Thoracic aorta (tissue), 2 donors: ENCODE data around the gene KIFAP3. TPM values are rescaled to one million over a fixed set of nuclear protein-coding genes. Genes with fewer than 3 reads are reported as not detected.
A peak's percentile ranks its signal among the peaks of the same experiment; 100 is the strongest.
"Not testable (repeated sequence)": the region's sequence is repeated elsewhere in the genome, so short reads cannot be mapped to it uniquely, and the experiment has no call there.

Experiments used
- ATAC-seq: fragments of 150-250 bp; one replicate; pipeline ENCODE4 v1.8.0; 2017; ENCODE audit warnings: low read depth; ENCODE audit not compliant: insufficient number of reproducible peaks, low FRiP score
- DNase-seq: peaks from one replicate; pipeline ENCODE4 v3.0.0-alpha.2; 2020; ENCODE audit warnings: low spot score
- H3K27ac ChIP-seq, 2 donors: fragments of 200-600 bp; sonication (generic); 1 replicate in 1 of 2; 2 replicates in 1 of 2; pipeline ENCODE4 v1.5.1; 2016; ENCODE audit warnings: mild to moderate bottlenecking in 2 of 2, moderate library complexity in 2 of 2
- H3K27me3 ChIP-seq: fragments of 200-600 bp; sonication (generic); replicated peaks from 2 replicates; pipeline ENCODE4 v1.6.0; 2016; ENCODE audit warnings: mild to moderate bottlenecking; ENCODE audit not compliant: insufficient read depth
- H3K36me3 ChIP-seq: fragments of 200-600 bp; sonication (generic); one replicate; pipeline ENCODE4 v1.5.1; 2016
- H3K4me1 ChIP-seq, 2 donors: fragments of 200-600 bp; sonication (generic); 1 replicate in 1 of 2; 2 replicates in 1 of 2; pipeline versions ENCODE4 v1.5.1 to v1.6.0; 2016; ENCODE audit warnings: low read depth in 2 of 2, mild to moderate bottlenecking in 1 of 2; ENCODE audit not compliant: control insufficient read depth in 1 of 2
- H3K4me3 ChIP-seq: fragments of 200-600 bp; sonication (generic); 2 replicates; pipeline ENCODE4 v1.5.1; 2016; ENCODE audit warnings: mild to moderate bottlenecking
- H3K9me3 ChIP-seq: fragments of 200-600 bp; sonication (generic); 2 replicates; pipeline ENCODE4 v1.5.1; 2016
- CTCF ChIP-seq: fragments of 200-600 bp; sonication (generic); IDR thresholded peaks from one replicate; pipeline ENCODE4 v1.5.1; 2019; ENCODE audit warnings: antibody characterized with exemption
- total RNA-seq, 2 donors: library from RNA; depleted of rRNA; stranded (reverse); fragments of >200 nt; gene quantifications; one replicate each; pipeline versions ENCODE4 v1.1.0 to v1.2.3, GENCODE V29; 2016

The KIFAP3 gene
- total RNA-seq, 2 donors from 2014 or later, result 23.6 to 43.8 TPM

DNA sequence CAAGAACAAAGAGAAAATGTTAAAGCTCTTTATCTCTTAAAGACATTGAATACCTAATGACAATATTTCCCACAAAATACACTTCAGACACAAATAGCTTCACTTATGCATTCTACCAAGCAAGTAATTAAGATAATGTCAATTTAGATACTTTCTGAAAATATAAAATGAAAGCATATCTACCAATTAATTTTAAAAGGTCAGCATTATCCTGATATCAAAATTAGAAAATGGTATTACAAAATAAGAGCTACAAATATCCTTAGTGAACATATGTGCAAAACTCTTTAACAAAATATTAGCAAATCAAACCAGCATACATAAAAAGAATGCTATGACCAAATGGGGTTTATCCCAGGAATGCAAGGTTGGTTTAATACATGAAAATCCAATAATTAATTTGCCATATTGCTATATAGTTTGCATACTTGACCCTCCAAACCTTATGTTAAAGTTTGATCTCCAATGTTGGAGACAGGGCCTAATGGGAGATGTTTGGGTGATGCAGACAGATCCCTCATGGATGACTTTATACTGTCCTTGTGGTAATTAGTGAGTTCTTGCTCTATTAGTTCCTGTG, 4.2 kb upstream of the KIFAP3 start:
- no peak overlapping the region for H3K27ac ChIP-seq
- H3K27me3 ChIP-seq, result no peaks in the 10 kb centered on the region
- peaks cover 5% of the 10 kb centered on the region for H3K9me3 ChIP-seq
- H3K4me3 ChIP-seq, result no peak overlapping the region
- no peaks in the 10 kb centered on the region for H3K36me3 ChIP-seq
- H3K4me1 ChIP-seq, result peaks cover 6 to 13% of the 10 kb centered on the region in 2 donors
- ATAC-seq (no peak), DNase-seq (no peak)
- TF ChIP-seq CTCF, result no peak

DNA sequence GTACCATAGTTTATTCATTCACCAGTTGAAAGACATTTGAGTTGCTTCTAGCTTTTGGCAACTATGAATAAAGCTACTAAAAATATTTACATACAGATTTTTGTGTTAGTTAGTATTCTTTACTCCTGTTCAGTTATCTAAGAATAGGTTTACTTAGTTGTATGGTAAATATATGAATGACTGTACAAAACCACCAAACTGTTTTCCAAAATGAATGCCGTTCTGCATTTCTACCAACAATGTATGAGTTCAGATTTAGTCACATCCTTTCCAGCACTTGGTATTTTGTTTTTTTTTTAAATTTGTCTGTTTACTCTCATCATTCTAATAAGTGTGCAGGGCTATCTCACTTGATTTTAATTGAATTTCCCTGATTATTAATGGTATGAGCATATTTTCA, 3.4 kb upstream of the KIFAP3 start:
- peaks cover 5% of the 10 kb centered on the region for H3K9me3 ChIP-seq
- no peaks in the 10 kb centered on the region for H3K27me3 ChIP-seq
- H3K36me3 ChIP-seq, result no peaks in the 10 kb centered on the region
- peaks cover 11 to 20% of the 10 kb centered on the region in 2 donors for H3K4me1 ChIP-seq
- H3K27ac ChIP-seq, result no peak overlapping the region
- H3K4me3 ChIP-seq, result no peak overlapping the region
- no peak for TF ChIP-seq CTCF
- DNase-seq, result no peak
- no peak for ATAC-seq

- H3K9me3 ChIP-seq, H3K4me3 ChIP-seq, H3K27me3 ChIP-seq, H3K27ac ChIP-seq, DNase-seq, ATAC-seq, H3K36me3 ChIP-seq: not testable (repeated sequence)
- peaks cover 21 to 22% of the 10 kb centered on the region in 2 donors for H3K4me1 ChIP-seq
These were observed 2.5 kb upstream of the KIFAP3 start for GRCh38 chr1:170076952-170077351.

DNA sequence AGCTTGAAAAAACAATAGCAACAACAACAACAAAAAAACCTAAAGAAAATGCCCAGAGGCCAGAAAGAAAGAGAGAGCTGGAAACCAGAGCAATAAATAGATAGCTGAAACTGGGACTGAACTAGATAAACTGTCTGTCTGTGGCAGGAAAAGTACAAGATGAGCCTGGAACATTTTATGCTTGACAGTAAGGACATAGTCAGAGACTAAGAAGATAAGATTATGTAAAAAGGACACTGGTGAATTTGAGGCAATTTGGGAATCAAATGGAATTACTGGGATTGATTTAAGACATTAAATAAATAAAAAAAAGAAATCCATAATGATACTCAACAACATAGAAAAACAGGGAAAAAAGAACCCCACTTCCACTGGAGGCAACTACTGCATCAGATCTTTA, 1.7 kb upstream of the KIFAP3 start:
- H3K4me3 ChIP-seq, result no peak overlapping the region
- ATAC-seq, result no peak
- H3K27ac ChIP-seq, result no peak overlapping the region
- H3K9me3 ChIP-seq, result peaks cover 5% of the 10 kb centered on the region
- no peak for DNase-seq
- H3K27me3 ChIP-seq, result no peaks in the 10 kb centered on the region
- no peaks in the 10 kb centered on the region for H3K36me3 ChIP-seq
- TF ChIP-seq CTCF, result no peak
- peaks cover 22 to 23% of the 10 kb centered on the region in 2 donors for H3K4me1 ChIP-seq

DNA sequence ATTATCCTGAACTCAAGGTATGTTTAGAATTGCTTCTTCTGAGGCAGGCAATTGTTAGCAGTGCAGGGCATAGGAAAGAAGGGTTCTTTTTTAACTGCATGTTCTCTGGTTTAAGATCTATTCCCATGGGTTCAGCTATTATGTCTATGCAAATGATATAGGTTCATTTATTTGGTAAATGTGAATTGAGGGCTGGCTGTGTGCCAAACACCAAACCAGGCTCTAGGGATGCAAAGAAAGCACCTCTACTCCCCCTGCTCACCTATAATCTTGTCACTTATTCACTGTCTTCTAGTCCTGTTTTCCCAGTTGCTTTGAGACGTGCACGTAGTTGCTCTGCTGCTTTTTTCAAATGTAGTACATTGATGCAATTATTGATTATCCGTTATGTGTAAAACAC, 691 bp upstream of the KIFAP3 start:
- ATAC-seq (no peak), DNase-seq (no peak)
- Histone ChIP-seq H3K4me1 (peaks cover 23 to 27% of the 10 kb centered on the region in 2 donors), H3K4me3 (peak overlapping the region; percentile 93), H3K9me3 (peaks cover 5% of the 10 kb centered on the region), H3K27ac (peak overlapping the region; percentile 85 to 91), H3K36me3 (no peaks in the 10 kb centered on the region), H3K27me3 (no peaks in the 10 kb centered on the region)
- no peak for TF ChIP-seq CTCF

DNA sequence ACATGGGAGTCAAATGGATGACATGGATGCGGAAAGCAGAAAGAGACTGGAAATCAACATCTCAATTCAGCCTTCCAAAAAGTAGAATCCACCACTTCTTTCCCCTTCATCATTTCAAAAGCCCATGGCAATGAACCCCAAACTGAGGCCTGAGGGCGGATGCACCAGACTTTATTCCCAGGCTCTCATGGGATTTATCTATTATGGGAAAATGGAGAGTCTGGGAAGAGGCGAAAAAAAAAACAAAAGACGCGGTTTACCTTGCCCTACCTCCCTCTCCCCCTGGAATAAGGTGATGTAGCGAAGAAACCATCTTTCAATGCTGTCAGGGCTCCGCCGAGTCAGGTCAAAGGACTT, 624 bp downstream of the KIFAP3 start:
- peaks cover 23 to 32% of the 10 kb centered on the region in 2 donors for H3K4me1 ChIP-seq
- H3K9me3 ChIP-seq, result peaks cover 3% of the 10 kb centered on the region
- peak overlapping the region; percentile 93 for H3K4me3 ChIP-seq
- ATAC-seq, result no peak
- H3K27ac ChIP-seq, result peak overlapping the region; percentile 85 to 91
- DNase-seq, result no peak
- H3K27me3 ChIP-seq, result no peaks in the 10 kb centered on the region
- H3K36me3 ChIP-seq, result no peaks in the 10 kb centered on the region
- no peak for TF ChIP-seq CTCF
